Panc1 (cell line): ENCODE measurements around the gene SLC40A1.

Source experiments
- SIN3A ChIP-seq: IDR thresholded peaks from 2 replicates; pipeline ENCODE4 v1.6.1; 2012; ENCODE audit warnings: low read depth, mild to moderate bottlenecking, low read length, moderate library complexity, borderline replicate concordance; ENCODE audit not compliant: insufficient read depth
- TF ChIP-seq, protein P1 (sequence below): fragments of 450-650 bp; IDR thresholded peaks from 2 replicates; pipeline ENCODE4 v1.5.1; 2017; ENCODE audit warnings: mild to moderate bottlenecking
- TF ChIP-seq, protein P2 (sequence below), 2 experiments: IDR thresholded peaks; 2 replicates each; pipeline ENCODE4 v1.6.1; 2011 to 2012; ENCODE audit warnings: low read depth in 2 of 2, control low read depth in 1 of 2, low read length in 1 of 2, mild to moderate bottlenecking in 1 of 2, moderate library complexity in 1 of 2; ENCODE audit not compliant: insufficient read depth in 1 of 2

DNA sequence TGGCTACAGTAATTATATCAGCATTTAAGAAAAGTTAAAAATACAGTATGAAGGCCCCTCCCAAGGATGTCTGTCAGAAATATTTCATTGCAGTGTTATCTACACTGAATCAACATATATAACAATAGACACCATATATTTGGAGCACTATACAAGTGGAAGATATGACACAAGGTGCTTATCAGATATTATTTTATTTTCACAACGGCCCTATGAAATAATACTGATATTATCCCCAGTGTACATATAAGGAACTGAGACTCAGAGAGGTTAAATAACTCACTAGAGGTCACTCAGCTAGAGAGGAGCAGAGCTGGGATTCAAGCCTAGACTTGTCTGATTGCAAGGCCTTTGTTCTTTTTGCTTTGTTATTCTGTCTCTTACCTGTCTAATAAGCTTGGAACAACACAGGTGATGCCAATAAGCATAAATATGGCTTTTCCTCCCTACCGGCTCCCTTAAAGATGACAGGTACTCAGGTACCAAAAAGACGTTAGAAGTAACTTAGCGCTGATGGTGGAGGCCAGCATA lies 4.7 kb upstream of the SLC40A1 start:
- TF ChIP-seq, protein P1, sequence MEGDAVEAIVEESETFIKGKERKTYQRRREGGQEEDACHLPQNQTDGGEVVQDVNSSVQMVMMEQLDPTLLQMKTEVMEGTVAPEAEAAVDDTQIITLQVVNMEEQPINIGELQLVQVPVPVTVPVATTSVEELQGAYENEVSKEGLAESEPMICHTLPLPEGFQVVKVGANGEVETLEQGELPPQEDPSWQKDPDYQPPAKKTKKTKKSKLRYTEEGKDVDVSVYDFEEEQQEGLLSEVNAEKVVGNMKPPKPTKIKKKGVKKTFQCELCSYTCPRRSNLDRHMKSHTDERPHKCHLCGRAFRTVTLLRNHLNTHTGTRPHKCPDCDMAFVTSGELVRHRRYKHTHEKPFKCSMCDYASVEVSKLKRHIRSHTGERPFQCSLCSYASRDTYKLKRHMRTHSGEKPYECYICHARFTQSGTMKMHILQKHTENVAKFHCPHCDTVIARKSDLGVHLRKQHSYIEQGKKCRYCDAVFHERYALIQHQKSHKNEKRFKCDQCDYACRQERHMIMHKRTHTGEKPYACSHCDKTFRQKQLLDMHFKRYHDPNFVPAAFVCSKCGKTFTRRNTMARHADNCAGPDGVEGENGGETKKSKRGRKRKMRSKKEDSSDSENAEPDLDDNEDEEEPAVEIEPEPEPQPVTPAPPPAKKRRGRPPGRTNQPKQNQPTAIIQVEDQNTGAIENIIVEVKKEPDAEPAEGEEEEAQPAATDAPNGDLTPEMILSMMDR: no peak
- TF ChIP-seq SIN3A: no peak
- TF ChIP-seq, protein P2, sequence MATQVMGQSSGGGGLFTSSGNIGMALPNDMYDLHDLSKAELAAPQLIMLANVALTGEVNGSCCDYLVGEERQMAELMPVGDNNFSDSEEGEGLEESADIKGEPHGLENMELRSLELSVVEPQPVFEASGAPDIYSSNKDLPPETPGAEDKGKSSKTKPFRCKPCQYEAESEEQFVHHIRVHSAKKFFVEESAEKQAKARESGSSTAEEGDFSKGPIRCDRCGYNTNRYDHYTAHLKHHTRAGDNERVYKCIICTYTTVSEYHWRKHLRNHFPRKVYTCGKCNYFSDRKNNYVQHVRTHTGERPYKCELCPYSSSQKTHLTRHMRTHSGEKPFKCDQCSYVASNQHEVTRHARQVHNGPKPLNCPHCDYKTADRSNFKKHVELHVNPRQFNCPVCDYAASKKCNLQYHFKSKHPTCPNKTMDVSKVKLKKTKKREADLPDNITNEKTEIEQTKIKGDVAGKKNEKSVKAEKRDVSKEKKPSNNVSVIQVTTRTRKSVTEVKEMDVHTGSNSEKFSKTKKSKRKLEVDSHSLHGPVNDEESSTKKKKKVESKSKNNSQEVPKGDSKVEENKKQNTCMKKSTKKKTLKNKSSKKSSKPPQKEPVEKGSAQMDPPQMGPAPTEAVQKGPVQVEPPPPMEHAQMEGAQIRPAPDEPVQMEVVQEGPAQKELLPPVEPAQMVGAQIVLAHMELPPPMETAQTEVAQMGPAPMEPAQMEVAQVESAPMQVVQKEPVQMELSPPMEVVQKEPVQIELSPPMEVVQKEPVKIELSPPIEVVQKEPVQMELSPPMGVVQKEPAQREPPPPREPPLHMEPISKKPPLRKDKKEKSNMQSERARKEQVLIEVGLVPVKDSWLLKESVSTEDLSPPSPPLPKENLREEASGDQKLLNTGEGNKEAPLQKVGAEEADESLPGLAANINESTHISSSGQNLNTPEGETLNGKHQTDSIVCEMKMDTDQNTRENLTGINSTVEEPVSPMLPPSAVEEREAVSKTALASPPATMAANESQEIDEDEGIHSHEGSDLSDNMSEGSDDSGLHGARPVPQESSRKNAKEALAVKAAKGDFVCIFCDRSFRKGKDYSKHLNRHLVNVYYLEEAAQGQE (IDR thresholded peaks at IDR 0.05; ENCODE audit: insufficient read depth in 1 of 2, low read depth in 2 of 2, low read length in 1 of 2): no peak
